HEK293T (cell line): ENCODE measurements around the gene ADGRB3.

Experiments
- BHLHE40 ChIP-seq: fragments of 450-650 bp; IDR thresholded peaks from 2 replicates; pipeline ENCODE4 v1.6.1; 2016; ENCODE audit warnings: mild to moderate bottlenecking, moderate library complexity, borderline replicate concordance
- CTBP1 ChIP-seq: fragments of 450-650 bp; IDR thresholded peaks from 2 replicates; pipeline ENCODE4 v1.6.1; 2016; ENCODE audit warnings: borderline replicate concordance
- ELF4 ChIP-seq: fragments of 450-650 bp; IDR thresholded peaks from 2 replicates; pipeline ENCODE4 v1.6.1; 2017; ENCODE audit warnings: antibody characterized with exemption
- FOXA1 ChIP-seq: fragments of 450-650 bp; IDR thresholded peaks from 2 replicates; pipeline ENCODE4 v1.6.1; 2016; ENCODE audit warnings: mild to moderate bottlenecking
- HDGF ChIP-seq: fragments of 450-650 bp; IDR thresholded peaks from 2 replicates; pipeline ENCODE4 v1.6.1; 2017; ENCODE audit warnings: antibody characterized with exemption, borderline replicate concordance
- LEF1 ChIP-seq: fragments of 450-650 bp; IDR thresholded peaks from 2 replicates; pipeline ENCODE4 v1.6.1; 2017; ENCODE audit warnings: mild to moderate bottlenecking, borderline replicate concordance

DNA sequence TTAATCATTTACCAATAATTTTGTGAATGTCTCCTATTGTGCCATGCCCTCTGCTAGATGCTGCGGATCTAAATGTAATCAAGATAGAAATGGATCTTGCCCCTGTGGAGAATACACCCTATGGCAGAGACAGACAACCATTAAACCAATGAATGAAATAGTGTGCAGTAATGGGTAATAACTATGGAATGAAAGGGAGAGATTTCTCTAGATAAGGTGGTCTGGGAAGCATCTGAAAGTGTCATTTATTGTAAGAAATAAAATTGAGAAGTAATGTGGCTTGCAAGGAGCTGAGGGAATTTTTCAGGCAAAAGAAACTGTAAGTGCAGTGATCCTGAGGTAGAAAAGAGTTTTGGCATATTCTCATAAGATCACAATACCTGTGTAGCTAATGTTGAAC is 731.7 kb downstream of the ADGRB3 start:
- TF ChIP-seq HDGF, result no peak
- TF ChIP-seq ELF4, result no peak
- no peak for TF ChIP-seq FOXA1
- TF ChIP-seq CTBP1, result no peak
- TF ChIP-seq BHLHE40, result no peak
- TF ChIP-seq LEF1, result no peak
